HG03097 (cell line): Measurements from ENCODE around the gene PDAP1.
"Not testable (repeated sequence)": the region's sequence is repeated elsewhere in the genome, so short reads cannot be mapped to it uniquely, and the experiment has no call there.

Source experiments
- ATAC-seq: cut with Tn5 transposase; IDR thresholded peaks from one replicate; pipeline ENCODE4 v1.9.1; 2021; ENCODE audit not compliant: unreplicated experiment, low FRiP score

PDAP1 gene, protein sequence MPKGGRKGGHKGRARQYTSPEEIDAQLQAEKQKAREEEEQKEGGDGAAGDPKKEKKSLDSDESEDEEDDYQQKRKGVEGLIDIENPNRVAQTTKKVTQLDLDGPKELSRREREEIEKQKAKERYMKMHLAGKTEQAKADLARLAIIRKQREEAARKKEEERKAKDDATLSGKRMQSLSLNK

GRCh38 chr7:99408379-99409191 lies at the start of gene PDAP1, which contains the start of gene BUD31:
Gene PDAP1, minus strand, starts transcription at chr7:99408597. Its CDS starts 49 bp downstream, at chr7:99408548.
Gene BUD31, plus strand, starts transcription at chr7:99408969. Its CDS starts 2,124 bp downstream, at chr7:99411093.
- ATAC-seq, result peak; percentile 70

- ATAC-seq, result no peak
Measured at GRCh38 chr7:99457650-99458493, 49.5 kb upstream of the PDAP1 start.

DNA sequence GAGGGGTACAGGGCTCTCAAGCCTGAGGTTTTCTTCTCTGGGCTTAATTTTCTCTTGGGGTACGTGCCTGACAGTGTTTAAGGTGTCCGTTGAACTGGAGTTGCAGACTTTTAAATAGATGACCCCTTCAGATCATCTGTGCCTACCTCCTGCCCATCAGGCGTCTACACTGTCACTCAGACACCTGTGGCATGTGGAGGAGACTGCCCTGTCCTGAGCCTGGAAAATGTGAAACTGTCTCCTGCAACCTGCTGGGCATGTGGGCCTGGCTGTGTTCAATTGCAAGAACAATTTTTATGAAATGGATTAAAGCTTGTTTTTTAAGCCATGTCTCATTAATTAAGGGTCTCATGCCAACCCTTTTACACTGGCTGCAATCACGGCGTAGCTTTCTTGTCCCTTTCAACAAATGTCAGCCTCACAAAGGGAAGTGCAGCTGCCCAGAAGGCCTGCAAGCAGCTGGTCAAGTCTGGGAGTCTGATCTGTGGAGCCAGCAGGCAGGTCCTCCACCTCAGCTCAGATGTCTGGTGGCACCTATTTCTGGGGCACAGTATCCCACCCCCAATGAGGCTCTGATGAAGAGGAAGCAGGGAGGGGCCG lies 48.8 kb upstream of the PDAP1 start:
- no peak for ATAC-seq

- no peak for ATAC-seq
Measured at GRCh38 chr7:99456288-99456687, 47.9 kb upstream of the PDAP1 start.

- no peak for ATAC-seq
Measured at GRCh38 chr7:99455874-99456273, 47.5 kb upstream of the PDAP1 start.

- ATAC-seq, result no peak
Measured at GRCh38 chr7:99453105-99453504, 44.7 kb upstream of the PDAP1 start.

- ATAC-seq, result no peak
Measured at GRCh38 chr7:99452541-99452940, 44.1 kb upstream of the PDAP1 start.

GRCh38 chr7:99451936-99452335 lies 43.5 kb upstream of the PDAP1 start:
- no peak for ATAC-seq

GRCh38 chr7:99449326-99449725 lies 40.9 kb upstream of the PDAP1 start:
- no peak for ATAC-seq

DNA sequence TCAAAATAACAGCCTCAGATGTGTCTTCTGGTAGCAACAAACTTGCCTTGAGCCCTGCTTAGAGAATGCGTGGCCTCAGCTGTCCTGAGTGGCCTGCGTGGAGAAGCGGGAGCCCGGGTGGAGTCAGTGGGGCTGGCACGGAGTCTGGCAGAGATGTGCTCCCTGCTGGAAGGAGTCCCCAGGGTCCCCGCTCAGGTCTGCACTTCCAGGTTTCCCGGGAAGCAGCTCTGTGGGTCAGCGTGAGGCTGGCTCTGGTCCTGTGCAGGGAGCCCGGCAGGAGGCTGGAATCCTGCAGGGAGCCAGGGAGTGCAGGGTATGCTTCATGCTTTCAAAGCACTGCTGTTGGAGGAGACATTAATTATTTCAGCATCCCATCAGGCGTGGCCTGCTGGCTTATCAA lies 40.5 kb upstream of the PDAP1 start:
- no peak for ATAC-seq

DNA sequence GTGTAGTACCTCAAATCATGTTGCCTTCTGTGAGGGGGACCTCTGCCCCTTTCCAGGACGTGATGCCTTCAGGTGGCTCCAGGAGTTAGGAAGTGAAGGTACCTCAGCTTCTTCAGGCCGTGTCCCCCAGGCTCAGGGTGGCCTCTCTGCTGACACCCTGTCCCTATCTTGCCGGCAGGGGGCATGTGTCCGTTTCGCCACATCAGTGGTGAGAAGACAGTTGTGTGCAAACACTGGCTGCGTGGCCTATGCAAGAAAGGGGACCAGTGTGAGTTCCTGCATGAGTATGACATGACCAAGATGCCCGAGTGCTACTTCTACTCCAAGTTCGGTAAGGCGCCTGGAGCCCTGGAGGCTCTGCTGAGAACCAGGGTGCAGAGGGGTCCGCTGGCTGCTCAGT lies 39.5 kb upstream of the PDAP1 start:
- no peak for ATAC-seq

DNA sequence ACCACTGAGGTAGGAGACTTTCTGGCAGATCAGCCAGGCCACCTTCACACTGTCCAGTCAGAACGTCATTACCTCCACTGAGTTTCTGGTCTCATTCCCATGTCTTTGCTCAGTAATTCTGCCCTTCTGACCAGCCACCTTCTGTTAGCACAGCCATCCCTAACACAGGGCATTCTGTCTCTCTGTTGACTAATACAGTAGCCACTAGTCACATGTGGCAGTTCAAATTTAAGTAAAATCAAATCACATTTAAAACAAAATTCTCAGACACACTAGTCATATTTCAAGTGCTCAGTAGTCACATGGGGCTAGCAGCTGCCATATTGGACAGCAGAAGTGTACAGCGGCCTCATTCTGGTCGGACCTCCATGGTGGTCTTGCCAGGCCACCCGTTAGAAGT lies 37.7 kb upstream of the PDAP1 start:
- ATAC-seq, result no peak

GRCh38 chr7:99440195-99440594 lies 31.8 kb upstream of the PDAP1 start:
- ATAC-seq, result no peak

- ATAC-seq, result peak; percentile 90
Measured at GRCh38 chr7:99438573-99439480, 30.4 kb upstream of the PDAP1 start, which contains the start of the genes CPSF4 and PTCD1. Gene CPSF4, plus strand, starts transcription at chr7:99438943. Its CDS starts 140 bp downstream, at chr7:99439083. Gene PTCD1, minus strand, starts transcription at chr7:99438798. Its CDS starts 3,556 bp downstream, at chr7:99435242.

- no peak for ATAC-seq
Measured at GRCh38 chr7:99437946-99438572, 29.7 kb upstream of the PDAP1 start.

- ATAC-seq, result no peak
Measured at GRCh38 chr7:99433158-99433557, 24.8 kb upstream of the PDAP1 start.

GRCh38 chr7:99431756-99432540 lies 23.6 kb upstream of the PDAP1 start:
- ATAC-seq, result not testable (repeated sequence)

- no peak for ATAC-seq
Measured at GRCh38 chr7:99429756-99430155, 21.4 kb upstream of the PDAP1 start.
